GM21528 (cell line): ENCODE measurements around the gene TMEM63C.

Experiments used
- ATAC-seq: cut with Tn5 transposase; IDR thresholded peaks from one replicate; pipeline ENCODE4 v1.9.1; 2021; ENCODE audit warnings: mild to moderate bottlenecking, moderate library complexity; ENCODE audit not compliant: unreplicated experiment, low FRiP score

Gene TMEM63C

DNA sequence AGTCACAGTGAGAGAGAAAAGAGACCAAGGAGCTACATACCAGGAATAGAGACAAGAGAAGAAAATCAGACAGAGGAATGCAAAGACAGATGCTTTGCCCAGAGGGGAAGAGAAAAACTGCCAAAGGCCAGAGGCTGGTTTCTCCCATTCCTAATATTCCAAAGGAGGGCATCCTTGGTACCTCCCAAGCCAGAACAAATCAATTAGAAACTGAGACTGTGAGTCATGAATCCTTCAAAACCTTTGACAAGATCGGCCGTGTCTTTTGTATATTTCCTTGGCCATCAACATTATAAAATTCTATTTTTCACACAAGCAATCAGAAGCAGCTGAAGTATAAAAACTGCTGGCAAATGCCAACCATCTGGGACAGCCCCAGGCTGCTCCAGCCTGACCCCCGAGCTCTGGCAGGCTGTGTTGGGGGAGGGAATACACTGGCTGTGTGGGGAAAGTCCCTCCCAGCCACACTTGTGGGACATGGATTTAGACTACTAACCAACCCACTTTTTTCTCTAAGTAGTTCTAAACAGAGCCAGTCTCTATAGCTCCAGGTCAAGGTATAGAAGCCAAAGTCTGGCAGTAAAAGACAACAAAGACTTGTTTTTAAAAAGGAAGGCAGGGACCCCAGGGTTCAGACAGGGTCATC, 125.4 kb downstream of the TMEM63C start:
- no peak for ATAC-seq
